ENCODE measurements around the gene AVEN. TPM values are rescaled to one million over a fixed set of nuclear protein-coding genes. Genes with fewer than 3 reads are reported as not detected.

AVEN gene
- total RNA-seq, 4 donors from 2014 or later = 12.3 to 27.9 (median 18.0) TPM

GRCh38 chr15:33923446-33923845, 115.6 kb downstream of the AVEN start:
- Histone ChIP-seq H3K36me3 (no peaks in the 10 kb centered on the region), H3K4me1 (no peaks in the 10 kb centered on the region), H3K27me3 (no peaks in the 10 kb centered on the region), H3K27ac (no peak overlapping the region), H3K4me3 (no peak overlapping the region), H3K9me3 (no peaks in the 10 kb centered on the region)
- no peak for DNase-seq
- intact Hi-C loops (cut with DNase I; ENCODE audit: low total_unique reads) = no loop called here
- TF ChIP-seq CTCF (IDR thresholded peaks at IDR 0.05) (no peak), POLR2A (IDR thresholded peaks at IDR 0.05) (no peak)

- Histone ChIP-seq H3K27me3 (no peaks in the 10 kb centered on the region), H3K4me1 (no peaks in the 10 kb centered on the region), H3K27ac (no peak overlapping the region), H3K36me3 (no peaks in the 10 kb centered on the region), H3K9me3 (no peaks in the 10 kb centered on the region), H3K4me3 (no peak overlapping the region)
- intact Hi-C loops (cut with DNase I; ENCODE audit: low total_unique reads) = no loop called here
- no peak for DNase-seq
- no peak for TF ChIP-seq CTCF (IDR thresholded peaks at IDR 0.05)
- no peak for TF ChIP-seq POLR2A (IDR thresholded peaks at IDR 0.05)
Measured at GRCh38 chr15:33915571-33916407, 123.2 kb downstream of the AVEN start.

GRCh38 chr15:33913459-33913858, 125.5 kb downstream of the AVEN start:
- TF ChIP-seq CTCF (IDR thresholded peaks at IDR 0.05) (no peak), POLR2A (IDR thresholded peaks at IDR 0.05) (no peak)
- Histone ChIP-seq H3K36me3 (no peaks in the 10 kb centered on the region), H3K4me1 (no peaks in the 10 kb centered on the region), H3K9me3 (no peaks in the 10 kb centered on the region), H3K27ac (no peak overlapping the region), H3K4me3 (no peak overlapping the region), H3K27me3 (no peaks in the 10 kb centered on the region)
- intact Hi-C loops (cut with DNase I; ENCODE audit: low total_unique reads) = no loop called here
- no peak for DNase-seq

GRCh38 chr15:33912326-33912725, 126.7 kb downstream of the AVEN start:
- no peaks in the 10 kb centered on the region for H3K9me3 ChIP-seq
- TF ChIP-seq CTCF (IDR thresholded peaks at IDR 0.05) = no peak
- no peak for DNase-seq
- H3K4me1 ChIP-seq = no peaks in the 10 kb centered on the region
- H3K27ac ChIP-seq = no peak overlapping the region
- H3K36me3 ChIP-seq = no peaks in the 10 kb centered on the region
- intact Hi-C loops (cut with DNase I; ENCODE audit: low total_unique reads) = no loop called here
- H3K4me3 ChIP-seq = no peak overlapping the region
- H3K27me3 ChIP-seq = no peaks in the 10 kb centered on the region

- Histone ChIP-seq H3K4me3 (no peak overlapping the region), H3K4me1 (no peaks in the 10 kb centered on the region), H3K27me3 (no peaks in the 10 kb centered on the region), H3K9me3 (no peaks in the 10 kb centered on the region), H3K27ac (no peak overlapping the region), H3K36me3 (no peaks in the 10 kb centered on the region)
- intact Hi-C loops (cut with DNase I; ENCODE audit: low total_unique reads) = no loop called here
- TF ChIP-seq CTCF (IDR thresholded peaks at IDR 0.05) (no peak), POLR2A (IDR thresholded peaks at IDR 0.05) (no peak)
- DNase-seq = no peak
Measured at GRCh38 chr15:33910741-33911140, 128.3 kb downstream of the AVEN start.

Data from uterus (tissue), 4 donors.